Measurements from ENCODE around the gene MICAL1. TPM values are rescaled to one million over a fixed set of nuclear protein-coding genes. Genes with fewer than 3 reads are reported as not detected.

MICAL1 gene
- total RNA-seq, 2 donors from 2014 or later: 18.9 to 29.0 TPM

- H3K27me3 Mint-ChIP-seq: no peaks in the 10 kb centered on the region
- DNase-seq (ENCODE audit: low spot score): no peak
These were observed 49.4 kb downstream of the MICAL1 start for GRCh38 chr6:109406196-109406595.

GRCh38 chr6:109397020-109397419, 58.6 kb downstream of the MICAL1 start:
- no peak for ATAC-seq
- H3K27me3 Mint-ChIP-seq: peaks cover 7 to 8% of the 10 kb centered on the region in 2 donors
- H3K4me3 Mint-ChIP-seq: no peak overlapping the region
- no peak overlapping the region for H3K27ac Mint-ChIP-seq
- DNase-seq (ENCODE audit: low spot score): no peak
- no peaks in the 10 kb centered on the region for H3K9me3 Mint-ChIP-seq
- H3K4me1 Mint-ChIP-seq (ENCODE audit: low read depth in 2 of 2): no peaks in the 10 kb centered on the region
- no peaks in the 10 kb centered on the region for H3K36me3 Mint-ChIP-seq

More at GRCh38 chr6:109406196-109406595, 49.4 kb downstream of the MICAL1 start:
- no peak for ATAC-seq
- H3K36me3 Mint-ChIP-seq: no peaks in the 10 kb centered on the region
- H3K9me3 Mint-ChIP-seq: no peaks in the 10 kb centered on the region
- H3K27ac Mint-ChIP-seq: no peak overlapping the region
- no peaks in the 10 kb centered on the region for H3K4me1 Mint-ChIP-seq (ENCODE audit: low read depth in 2 of 2)
- H3K4me3 Mint-ChIP-seq: no peak overlapping the region

GRCh38 chr6:109396046-109396718, 59.4 kb downstream of the MICAL1 start:
- Mint-ChIP-seq H3K4me1 (ENCODE audit: low read depth in 2 of 2) (no peaks in the 10 kb centered on the region), H3K27me3 (peaks cover 7 to 8% of the 10 kb centered on the region in 2 donors), H3K9me3 (no peaks in the 10 kb centered on the region), H3K36me3 (no peaks in the 10 kb centered on the region), H3K4me3 (no peak overlapping the region), H3K27ac (no peak overlapping the region)
- DNase-seq (ENCODE audit: low spot score) (no peak), ATAC-seq (no peak)

Other genes starting within 250 kb of the MICAL1 start
- gene CD164, start 73.3 kb downstream of the MICAL1 start, total RNA-seq: 100 to 1,000 TPM; 165 to 300 TPM
- not detected for gene PPIL6, start 15.1 kb downstream of the MICAL1 start, total RNA-seq
- 10 to 100 TPM; 10.3 to 11.4 TPM for gene SMPD2, start 15.0 kb downstream of the MICAL1 start, total RNA-seq
- 1 to 10 TPM; 9.8 to 9.9 TPM for gene ZBTB24, start 27.4 kb upstream of the MICAL1 start, total RNA-seq
- 1 to 10 TPM; 7.3 to 8.4 TPM for gene AK9, start 235.4 kb upstream of the MICAL1 start, total RNA-seq
- gene FIG4, start 235.5 kb upstream of the MICAL1 start, total RNA-seq: 10 to 100 TPM in 1 of 2 donors, 1 to 10 TPM in 1; 9.4 to 19.4 TPM